Stimulated activated CD4-positive, alpha-beta T cell treated with anti-CD3 and anti-CD28 coated beads, Interleukin-12 subunit alpha, Interleukin-12 subunit beta, amount 100 ng/mL, for 48 hours (primary cell): ENCODE results near the gene SHISA9.

Experiments
- DNase-seq, 3 donors: peaks; one replicate each; pipeline ENCODE4 v3.0.0-alpha.2; 2020; ENCODE audit warnings: low read depth in 2 of 3, low spot score in 1 of 3

SHISA9 gene

GRCh38 chr16:13158427-13158826, 257.0 kb downstream of the SHISA9 start:
- DNase-seq = no peak

GRCh38 chr16:13165024-13165423, 263.6 kb downstream of the SHISA9 start:
- no peak for DNase-seq

GRCh38 chr16:13168091-13168572, 266.7 kb downstream of the SHISA9 start:
- no peak for DNase-seq

GRCh38 chr16:13171313-13171712, 269.9 kb downstream of the SHISA9 start:
- no peak for DNase-seq

- no peak for DNase-seq
Measured at GRCh38 chr16:13176711-13177110, 275.3 kb downstream of the SHISA9 start.

- no peak for DNase-seq
Measured at GRCh38 chr16:13178318-13178717, 276.9 kb downstream of the SHISA9 start.

- DNase-seq = no peak
Measured at GRCh38 chr16:13181432-13181831, 280.0 kb downstream of the SHISA9 start.

- no peak for DNase-seq
Measured at GRCh38 chr16:13186813-13187212, 285.4 kb downstream of the SHISA9 start.

- DNase-seq = no peak
Measured at GRCh38 chr16:13189250-13189649, 287.9 kb downstream of the SHISA9 start.

- no peak for DNase-seq
Measured at GRCh38 chr16:13193721-13194120, 292.3 kb downstream of the SHISA9 start.

- no peak for DNase-seq
Measured at GRCh38 chr16:13194766-13195165, 293.4 kb downstream of the SHISA9 start.

GRCh38 chr16:13203725-13204124, 302.3 kb downstream of the SHISA9 start:
- DNase-seq = no peak

GRCh38 chr16:13205352-13205751, 304.0 kb downstream of the SHISA9 start:
- DNase-seq = no peak

- DNase-seq = no peak
Measured at GRCh38 chr16:13206606-13207005, 305.2 kb downstream of the SHISA9 start.

- DNase-seq = no peak
Measured at GRCh38 chr16:13207151-13207550, 305.8 kb downstream of the SHISA9 start.

- no peak for DNase-seq
Measured at GRCh38 chr16:13223666-13224065, 322.3 kb downstream of the SHISA9 start.

GRCh38 chr16:13229039-13229438, 327.6 kb downstream of the SHISA9 start:
- no peak for DNase-seq

- DNase-seq = no peak
Measured at GRCh38 chr16:13231365-13231764, 330.0 kb downstream of the SHISA9 start.

GRCh38 chr16:13234999-13235398, 333.6 kb downstream of the SHISA9 start:
- no peak for DNase-seq

- DNase-seq = no peak
Measured at GRCh38 chr16:13236308-13236707, 334.9 kb downstream of the SHISA9 start.

- DNase-seq = no peak
Measured at GRCh38 chr16:13238182-13238581, 336.8 kb downstream of the SHISA9 start.

- no peak for DNase-seq
Measured at GRCh38 chr16:13242201-13242600, 340.8 kb downstream of the SHISA9 start.

- no peak for DNase-seq
Measured at GRCh38 chr16:13244770-13245169, 343.4 kb downstream of the SHISA9 start.
